GM12878 (cell line): ENCODE measurements around the gene HPS3. TPM values are rescaled to one million over a fixed set of nuclear protein-coding genes. Genes with fewer than 3 reads are reported as not detected.

Source experiments
- ATAC-seq: fragments of 200-7000 bp; cut with Tn5 transposase; 3 replicates; pipeline ENCODE4 v1.9.1; 2020; ENCODE audit warnings: mild to moderate bottlenecking, moderate library complexity
- BruUV-seq: library from RNA; stranded (reverse); fragments of 400-500 nt; replicated peaks from 2 replicates; lab custom pipeline; 2021; lab: Mats Ljungman, UMichigan
- CTCF ChIA-PET: fragments of 300-600 bp; sonication (Branson Sonifier 250); formaldehyde crosslinking; extraction: SDS; loops from one replicate; lab custom pipeline; 2021; ENCODE audit warnings: inconsistent platforms; lab: Yijun Ruan, JAX
- POLR2A ChIA-PET: fragments of 350-600 bp; formaldehyde crosslinking; extraction: SDS; loops from one replicate; lab custom pipeline; 2021; ENCODE audit warnings: inconsistent platforms; lab: Charles Lee
- RAD21 ChIA-PET: fragments of 300-600 bp; sonication (Branson Sonifier 250); formaldehyde crosslinking; loops from one replicate; lab custom pipeline; 2023; ENCODE audit warnings: antibody characterized with exemption; ENCODE audit not compliant: unreplicated experiment; lab: Charles Lee
- SMC1A ChIA-PET: fragments of 300-600 bp; sonication (Branson Sonifier 250); formaldehyde crosslinking; loops from one replicate; lab custom pipeline; 2023; ENCODE audit not compliant: unreplicated experiment, uncharacterized antibody; lab: Charles Lee
- DNase-seq: peaks from one replicate; pipeline ENCODE4 v3.0.0-alpha.2; 2011; ENCODE audit warnings: low read depth, low spot score
- FAIRE-seq: peaks from 3 replicates; lab custom pipeline; 2011; peaks lifted over from hg19 to GRCh38; lab: Jason Lieb, UNC
- H2AFZ ChIP-seq: 2 replicates; pipeline ENCODE4 v1.6.0; 2011; ENCODE audit warnings: low read depth, low read length, control low read depth; ENCODE audit not compliant: control insufficient read depth
- H3K27ac ChIP-seq: 2 replicates; pipeline ENCODE4 v1.5.1; 2011; ENCODE audit warnings: control low read depth; ENCODE audit not compliant: control insufficient read depth, insufficient read depth
- H3K27me3 ChIP-seq, 2 experiments: replicated peaks in 1 of 2; 2 replicates each; pipeline versions ENCODE4 v1.6.0 to v1.6.1; 2011; ENCODE audit warnings: low read length in 1 of 2; ENCODE audit not compliant: control insufficient read depth in 2 of 2, insufficient read depth in 2 of 2
- H3K36me3 ChIP-seq, 2 experiments: 2 replicates each; pipeline ENCODE4 v1.5.1; 2011; ENCODE audit warnings: low read length in 1 of 2; ENCODE audit not compliant: control insufficient read depth in 2 of 2, insufficient read depth in 2 of 2
- H3K4me1 ChIP-seq: 2 replicates; pipeline ENCODE4 v1.6.1; 2011; ENCODE audit warnings: mild to moderate bottlenecking, low read length, moderate library complexity, mixed read lengths; ENCODE audit not compliant: control insufficient read depth, insufficient read depth
- H3K4me2 ChIP-seq: 2 replicates; pipeline ENCODE4 v1.6.0; 2011; ENCODE audit warnings: control low read depth; ENCODE audit not compliant: control insufficient read depth, insufficient read depth
- H3K4me3 ChIP-seq: fragments of 200-600 bp; sonication (generic); 2 replicates; pipeline ENCODE4 v1.5.1; 2016
- H3K79me2 ChIP-seq: 2 replicates; pipeline ENCODE4 v1.6.0; 2011; ENCODE audit warnings: low read length; ENCODE audit not compliant: control insufficient read depth, insufficient read depth
- H3K9ac ChIP-seq: 2 replicates; pipeline ENCODE4 v1.8.0; 2011; ENCODE audit warnings: low read length, control low read depth, mixed read lengths; ENCODE audit not compliant: control insufficient read depth, insufficient read depth
- H3K9me3 ChIP-seq: replicated peaks from 3 replicates; pipeline ENCODE4 v1.5.1; 2011; ENCODE audit warnings: mild to moderate bottlenecking, low read length; ENCODE audit not compliant: control insufficient read depth, insufficient read depth
- H4K20me1 ChIP-seq: 2 replicates; pipeline ENCODE4 v1.6.0; 2011; ENCODE audit not compliant: control insufficient read depth, insufficient read depth
- ATF7 ChIP-seq: fragments of 450-650 bp; IDR thresholded peaks from 2 replicates; pipeline ENCODE4 v1.6.1; 2016; ENCODE audit warnings: low read depth, mild to moderate bottlenecking
- CREB1 ChIP-seq: IDR thresholded peaks from 2 replicates; pipeline ENCODE4 v1.6.1; 2012; ENCODE audit warnings: low read depth, mild to moderate bottlenecking, inconsistent platforms
- REST ChIP-seq: IDR thresholded peaks from 2 replicates; pipeline ENCODE4 v1.6.1; 2012; ENCODE audit warnings: mild to moderate bottlenecking, low read depth, low read length
- SMAD5 ChIP-seq: IDR thresholded peaks from 2 replicates; pipeline ENCODE4 v1.6.1; 2016; ENCODE audit warnings: antibody characterized with exemption, low read depth
- ZNF24 ChIP-seq: fragments of 450-650 bp; IDR thresholded peaks from 2 replicates; pipeline ENCODE4 v1.6.1; 2017; ENCODE audit warnings: antibody characterized with exemption, mild to moderate bottlenecking
- WGBS: methylation state at CpG from one replicate; pipeline ENCODE4 v1.1.6; 2016; ENCODE audit warnings: low lambda C conversion rate; ENCODE audit not compliant: insufficient replicate concordance, insufficient coverage; ENCODE audit errors: missing lambda C conversion rate; 5-methylcytosine and 5-hydroxymethylcytosine counted together
- in situ Hi-C: fragments of 300-500 bp; cut with MboI; formaldehyde crosslinking; loops from 9 replicates; pipeline ENCODE4 v1.14.3; 2018; ENCODE audit warnings: mixed read lengths
- intact Hi-C: fragments of 100-400 bp; cut with micrococcal nuclease; formaldehyde crosslinking; loops from one replicate; pipeline ENCODE4 v1.14.2; 2022; ENCODE audit not compliant: unreplicated experiment
- polyA plus RNA-seq, 11 experiments: library from polyadenylated mRNA; depleted of rRNA in 4 of 11; unstranded in 6 of 11; stranded (reverse) in 5 of 11; fragments of >200 nt; fragmentation: Nextera tagmentation in 4 of 11; fragmentation: Illumina TruSeq in 1 of 11; extraction: Ambion mirVana in 4 of 11; extraction: Trizol in 1 of 11; gene quantifications; 1 replicate in 1 of 11; 2 replicates in 10 of 11; pipeline versions ENCODE4 v1.2.1 to v1.2.3, GENCODE V29; 2011 to 2016; ENCODE audit warnings: inconsistent platforms in 2 of 11, missing spikeins in 2 of 11, low read depth in 1 of 11
- total RNA-seq, 4 experiments: library from RNA; depleted of rRNA in 3 of 4; stranded (reverse); fragments of >200 nt in 3 of 4; fragmentation: Illumina TruSeq in 1 of 4; extraction: Trizol in 1 of 4; gene quantifications; 2 replicates each; pipeline versions ENCODE4 v1.2.1 to v1.2.3, GENCODE V29; 2013 to 2021

HPS3 gene
- total and polyA plus RNA-seq, 10 of the 15 experiments (the other 5 are each of a cell fraction or from before 2014, with no cell fraction given): 2.7 to 26.5 (median 14.8) TPM

GRCh38 chr3:149186721-149187120 is 57.3 kb downstream of the HPS3 start:
- WGBS: 78% methylated on average over 3 of the region's 3 CpGs
- ChIA-PET SMC1A (interaction anchor here (0.9 kb wide), 1 partner anchor 32 kb away, joined by 3 read pairs; no protein-coding TSS in a partner anchor), CTCF (interaction anchor here (0.7 to 1.4 kb wide), 2 partner anchors 13 to 66 kb away, joined by 4 to 5 read pairs; no protein-coding TSS in a partner anchor), RAD21 (no interaction called here), POLR2A (no interaction called here)
- H3K4me3 ChIP-seq: no peak overlapping the region
- ATAC-seq (no peak), DNase-seq (no peak), FAIRE-seq (no peak)
- H3K4me2 ChIP-seq: no peak overlapping the region
- intact Hi-C loops: no loop called here
- no peaks in the 10 kb centered on the region for H3K79me2 ChIP-seq
- H3K9me3 ChIP-seq: no peaks in the 10 kb centered on the region
- no peak overlapping the region for H3K9ac ChIP-seq
- BruUV-seq: no TSS peak
- no peak overlapping the region for H3K27ac ChIP-seq
- no peaks in the 10 kb centered on the region for H3K4me1 ChIP-seq
- no peaks in the 10 kb centered on the region for H3K36me3 ChIP-seq
- in situ Hi-C loops: no loop called here
- TF ChIP-seq ZNF24: no peak
- no peak for TF ChIP-seq REST
- TF ChIP-seq SMAD5: no peak
- no peak overlapping the region for H2AFZ ChIP-seq
- no peaks in the 10 kb centered on the region for H4K20me1 ChIP-seq
- no peaks in the 10 kb centered on the region; a peak in 1 of 4 replicates for H3K27me3 ChIP-seq

GRCh38 chr3:149188494-149188893 is 59.1 kb downstream of the HPS3 start:
- TF ChIP-seq CREB1 (no peak), ATF7 (no peak)
- TF ChIP-seq, all 136 proteins: peak for 0
- Histone ChIP-seq H3K4me3 (no peak overlapping the region), H3K9ac (no peak overlapping the region), H3K4me2 (no peak overlapping the region), H3K27ac (no peak overlapping the region), H2AFZ (no peak overlapping the region), H3K4me1 (no peaks in the 10 kb centered on the region), H4K20me1 (no peaks in the 10 kb centered on the region), H3K9me3 (no peaks in the 10 kb centered on the region), H3K36me3 (no peaks in the 10 kb centered on the region), H3K27me3 (no peaks in the 10 kb centered on the region; a peak in 1 of 4 replicates), H3K79me2 (no peaks in the 10 kb centered on the region)
- POLR2A ChIA-PET: no interaction called here
- 65% methylated on average over 2 of the region's 2 CpGs for WGBS
- DNase-seq: no peak
- CTCF ChIA-PET: no interaction called here
- RAD21 ChIA-PET: no interaction called here
- no peak for ATAC-seq
- intact Hi-C loops (no loop called here), in situ Hi-C loops (no loop called here)
- SMC1A ChIA-PET: no interaction called here
- BruUV-seq: no TSS peak
- FAIRE-seq: no peak
